RKO (cell line): Measurements from ENCODE around the gene NOS3.
"Not testable (repeated sequence)": the region's sequence is repeated elsewhere in the genome, so short reads cannot be mapped to it uniquely, and the experiment has no call there.

Experiments
- DNase-seq: peaks from one replicate; pipeline ENCODE4 v3.0.0-alpha.2; 2016; ENCODE audit warnings: low spot score

NOS3 gene

GRCh38 chr7:151000897-151001495, 10.2 kb downstream of the NOS3 start:
- DNase-seq, result no peak

- no peak for DNase-seq
Observed at GRCh38 chr7:151001546-151001945, 10.7 kb downstream of the NOS3 start.

- DNase-seq, result no peak
Observed at GRCh38 chr7:151003572-151003971, 12.8 kb downstream of the NOS3 start.

DNA sequence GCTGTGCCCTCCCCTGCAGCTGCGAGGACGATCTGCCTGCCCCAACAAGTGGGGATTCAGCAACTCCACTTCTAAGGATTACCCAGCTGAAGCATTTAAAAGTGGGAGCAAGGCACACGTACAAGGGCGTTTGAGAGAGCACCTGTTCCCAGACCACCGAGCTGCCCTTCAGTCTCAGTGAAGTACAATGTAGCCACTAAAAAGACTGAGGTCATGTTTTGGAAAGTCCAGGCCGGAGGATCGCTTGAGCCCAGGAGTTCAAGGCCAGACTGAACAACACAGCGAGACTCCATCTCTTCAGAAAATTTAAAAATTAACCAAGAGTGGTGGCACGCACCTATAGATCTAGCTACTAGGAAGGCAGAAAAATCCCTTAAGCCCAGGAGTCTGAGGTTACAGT, 14.7 kb downstream of the NOS3 start:
- no peak for DNase-seq

GRCh38 chr7:151006590-151007300, 15.9 kb downstream of the NOS3 start:
- no peak for DNase-seq

DNA sequence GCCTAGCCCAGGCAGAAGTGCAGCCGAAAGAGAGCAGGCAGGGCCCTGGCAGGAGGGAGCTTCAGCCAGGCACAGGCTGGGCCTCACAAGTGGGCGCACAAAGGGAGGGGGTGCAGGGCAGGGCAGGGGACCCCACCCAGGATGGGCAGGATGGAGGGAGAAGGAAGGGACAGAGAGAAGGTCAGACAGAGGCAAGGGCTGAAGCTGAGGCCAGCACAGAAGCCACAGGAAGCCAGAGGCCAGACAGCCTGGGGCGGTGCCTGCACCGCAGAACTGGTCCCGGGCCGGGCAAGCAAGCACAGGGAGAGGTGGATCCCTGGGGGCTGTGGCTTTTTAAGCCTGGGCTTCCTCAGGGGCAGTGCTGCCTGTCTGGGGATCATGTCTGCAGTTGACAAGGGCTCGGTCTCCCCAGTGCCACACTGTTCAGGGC, 16.7 kb downstream of the NOS3 start:
- no peak for DNase-seq

DNA sequence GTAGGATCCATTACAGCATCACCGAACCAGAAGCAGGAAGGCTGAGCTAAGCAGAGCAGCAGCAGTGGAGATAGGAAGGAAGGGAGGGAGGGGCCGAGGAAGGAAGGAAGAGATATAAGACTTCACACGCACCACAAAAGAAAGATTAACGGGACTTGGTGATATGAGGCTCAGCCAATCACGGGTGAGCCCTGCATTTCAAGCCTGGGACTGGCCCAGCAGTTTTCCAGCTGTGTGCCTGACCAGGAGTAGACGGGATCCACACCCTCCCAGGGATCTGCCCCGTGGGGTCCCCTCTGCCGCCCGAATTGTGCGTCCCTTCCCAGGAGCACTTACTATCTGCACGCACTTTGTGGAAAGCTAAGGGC, 17.3 kb downstream of the NOS3 start:
- DNase-seq, result peak; percentile 57

- peak; percentile 95 for DNase-seq
Observed at GRCh38 chr7:151008511-151009323, 17.9 kb downstream of the NOS3 start.

GRCh38 chr7:151009327-151010036, 18.7 kb downstream of the NOS3 start:
- peak; percentile 59 for DNase-seq

- no peak for DNase-seq
Observed at GRCh38 chr7:151010037-151010306, 19.2 kb downstream of the NOS3 start.

- DNase-seq, result no peak
Observed at GRCh38 chr7:151010307-151011096, 19.7 kb downstream of the NOS3 start.

DNA sequence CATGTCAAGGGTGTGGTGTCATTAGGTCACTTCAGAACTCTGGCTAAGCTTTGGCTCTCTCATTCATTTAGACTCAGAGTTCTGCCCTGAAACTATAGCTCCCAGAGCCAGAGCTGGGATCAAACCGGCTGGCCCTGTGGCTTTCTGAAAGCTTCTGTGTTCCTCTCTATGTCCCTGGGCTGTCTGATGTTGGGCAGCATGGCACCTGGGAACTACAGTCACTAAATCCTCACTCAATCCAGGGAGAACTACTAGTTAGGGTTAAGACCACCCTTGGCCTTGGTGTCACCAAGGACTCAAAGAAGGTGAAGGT, 20.2 kb downstream of the NOS3 start:
- DNase-seq, result no peak

GRCh38 chr7:151011616-151012015, 20.8 kb downstream of the NOS3 start:
- not testable (repeated sequence) for DNase-seq

- no peak for DNase-seq
Observed at GRCh38 chr7:151012031-151012692, 21.3 kb downstream of the NOS3 start.

DNA sequence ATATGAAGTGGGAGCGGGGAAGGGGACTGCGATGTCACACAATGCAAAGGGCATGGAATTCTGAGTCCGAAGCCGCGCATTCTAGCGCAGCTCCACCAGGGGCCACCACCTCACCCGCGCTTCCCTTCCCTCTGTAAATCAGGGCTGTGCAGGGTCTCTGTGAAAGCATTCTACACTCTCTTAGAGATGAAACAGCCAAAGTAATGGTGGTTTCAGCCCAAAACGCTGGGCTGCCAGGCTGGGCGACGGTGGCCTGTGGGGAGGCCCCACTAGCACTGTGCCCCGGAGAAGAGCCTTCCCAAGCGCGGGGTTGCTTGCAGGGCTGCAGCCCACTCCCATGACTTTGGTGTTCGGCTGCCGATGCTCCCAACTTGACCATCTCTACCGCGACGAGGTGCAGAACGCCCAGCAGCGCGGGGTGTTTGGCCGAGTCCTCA, 22.1 kb downstream of the NOS3 start:
- DNase-seq, result no peak

- no peak for DNase-seq
Observed at GRCh38 chr7:151013356-151013732, 22.5 kb downstream of the NOS3 start.

DNA sequence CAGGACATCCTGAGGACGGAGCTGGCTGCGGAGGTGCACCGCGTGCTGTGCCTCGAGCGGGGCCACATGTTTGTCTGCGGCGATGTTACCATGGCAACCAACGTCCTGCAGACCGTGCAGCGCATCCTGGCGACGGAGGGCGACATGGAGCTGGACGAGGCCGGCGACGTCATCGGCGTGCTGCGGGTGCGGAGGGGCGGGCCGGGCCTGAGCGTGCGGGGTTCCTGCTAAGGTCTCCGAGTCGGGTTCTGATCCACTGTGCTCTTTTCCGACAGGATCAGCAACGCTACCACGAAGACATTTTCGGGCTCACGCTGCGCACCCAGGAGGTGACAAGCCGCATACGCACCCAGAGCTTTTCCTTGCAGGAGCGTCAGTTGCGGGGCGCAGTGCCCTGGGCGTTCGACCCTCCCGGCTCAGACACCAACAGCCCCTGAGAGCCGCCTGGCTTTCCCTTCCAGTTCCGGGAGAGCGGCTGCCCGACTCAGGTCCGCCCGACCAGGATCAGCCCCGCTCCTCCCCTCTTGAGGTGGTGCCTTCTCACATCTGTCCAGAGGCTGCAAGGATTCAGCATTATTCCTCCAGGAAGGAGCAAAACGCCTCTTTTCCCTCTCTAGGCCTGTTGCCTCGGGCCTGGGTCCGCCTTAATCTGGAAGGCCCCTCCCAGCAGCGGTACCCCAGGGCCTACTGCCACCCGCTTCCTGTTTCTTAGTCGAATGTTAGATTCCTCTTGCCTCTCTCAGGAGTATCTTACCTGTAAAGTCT, 23.1 kb downstream of the NOS3 start:
- DNase-seq, result no peak

- peak; percentile 67 for DNase-seq
Observed at GRCh38 chr7:151014950-151015349, 24.1 kb downstream of the NOS3 start.

GRCh38 chr7:151015967-151016366, 25.1 kb downstream of the NOS3 start:
- DNase-seq, result no peak

DNA sequence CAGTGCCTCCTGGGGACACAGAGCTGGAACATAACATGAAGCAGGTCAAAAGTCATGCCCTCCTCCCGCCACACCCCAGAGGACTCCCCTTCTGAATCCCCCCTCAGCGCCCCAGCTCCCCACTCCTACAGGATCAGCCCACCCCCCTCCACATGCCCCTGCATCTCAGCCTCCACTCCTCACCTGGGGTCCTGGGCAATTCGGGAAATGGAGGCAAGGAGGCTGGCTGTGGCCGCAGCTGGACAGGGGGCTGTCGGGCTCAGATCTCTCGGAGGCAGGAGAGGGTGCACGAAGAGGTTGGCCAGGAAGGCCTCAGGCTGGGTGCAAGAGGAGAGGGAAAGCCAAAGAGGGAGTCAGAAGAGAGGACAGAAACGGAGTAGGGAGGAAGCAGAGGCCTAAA, 25.7 kb downstream of the NOS3 start:
- no peak for DNase-seq

- no peak for DNase-seq
Observed at GRCh38 chr7:151016942-151017341, 26.1 kb downstream of the NOS3 start.
